GM23338 (cell line): ENCODE measurements around the gene CLEC2D. TPM values are rescaled to one million over a fixed set of nuclear protein-coding genes. Genes with fewer than 3 reads are reported as not detected.

ENCODE experiments used
- ATAC-seq: fragments of 200-7000 bp; cut with Tn5 transposase; 3 replicates; pipeline ENCODE4 v1.9.1; 2020
- DNase-seq: peaks from one replicate; pipeline ENCODE4 v3.0.0-alpha.2; 2015; ENCODE audit warnings: low spot score
- H2AFZ ChIP-seq: fragments of 200-600 bp; sonication (generic); 2 replicates; pipeline ENCODE4 v1.8.0; 2016; ENCODE audit warnings: antibody characterized with exemption, mild to moderate bottlenecking, moderate library complexity
- H3F3A ChIP-seq: fragments of 200-600 bp; sonication (generic); replicated peaks from 2 replicates; pipeline ENCODE4 v1.8.0; 2017; ENCODE audit warnings: antibody characterized with exemption, mixed run types, low read depth
- H3K27ac ChIP-seq: fragments of 200-600 bp; sonication (generic); 2 replicates; pipeline ENCODE4 v1.6.1; 2016; ENCODE audit warnings: low read depth
- H3K27me3 ChIP-seq: fragments of 200-600 bp; sonication (generic); 2 replicates; pipeline ENCODE4 v1.8.0; 2016; ENCODE audit warnings: mild to moderate bottlenecking, mixed run types, moderate library complexity; ENCODE audit not compliant: insufficient read depth
- H3K36me3 ChIP-seq: fragments of 200-600 bp; sonication (generic); 2 replicates; pipeline ENCODE4 v1.8.0; 2016; ENCODE audit warnings: mild to moderate bottlenecking; ENCODE audit not compliant: insufficient read depth
- H3K4me1 ChIP-seq: fragments of 200-600 bp; sonication (generic); 2 replicates; pipeline ENCODE4 v1.8.0; 2016; ENCODE audit warnings: mild to moderate bottlenecking, moderate library complexity; ENCODE audit not compliant: insufficient read depth
- H3K4me2 ChIP-seq: fragments of 200-600 bp; sonication (generic); 2 replicates; pipeline ENCODE4 v1.7.1; 2017; ENCODE audit warnings: mixed run types
- H3K4me3 ChIP-seq: fragments of 200-600 bp; sonication (generic); 2 replicates; pipeline ENCODE4 v1.6.1; 2016; ENCODE audit warnings: mixed run types
- H3K79me2 ChIP-seq: fragments of 200-600 bp; sonication (generic); replicated peaks from 2 replicates; pipeline ENCODE4 v1.8.0; 2017; ENCODE audit warnings: mild to moderate bottlenecking; ENCODE audit not compliant: insufficient read depth
- H3K9me2 ChIP-seq: fragments of 200-600 bp; sonication (generic); 2 replicates; pipeline ENCODE4 v1.8.0; 2017; ENCODE audit not compliant: insufficient read depth
- H4K20me1 ChIP-seq: fragments of 200-600 bp; sonication (generic); replicated peaks from 2 replicates; pipeline ENCODE4 v1.8.0; 2017; ENCODE audit warnings: mild to moderate bottlenecking; ENCODE audit not compliant: insufficient read depth
- H3K27ac Mint-ChIP-seq: 2 replicates; pipeline ENCODE4 v1.8.0; 2020; ENCODE audit warnings: inconsistent platforms, mild to moderate bottlenecking, moderate library complexity, mixed read lengths
- H3K27me3 Mint-ChIP-seq: 3 replicates; pipeline ENCODE4 v1.8.0; 2022; ENCODE audit warnings: low read depth, mild to moderate bottlenecking, moderate library complexity, mixed read lengths, inconsistent platforms; ENCODE audit not compliant: insufficient read depth, poor library complexity
- H3K36me3 Mint-ChIP-seq: 3 replicates; pipeline ENCODE4 v1.8.0; 2021; ENCODE audit warnings: low read depth, mild to moderate bottlenecking, inconsistent platforms, moderate library complexity, mixed read lengths
- H3K4me1 Mint-ChIP-seq: 3 replicates; pipeline ENCODE4 v1.8.0; 2020; ENCODE audit warnings: mild to moderate bottlenecking, inconsistent platforms, mixed read lengths
- H3K4me3 Mint-ChIP-seq: 3 replicates; pipeline ENCODE4 v1.8.0; 2021; ENCODE audit warnings: moderate library complexity, mild to moderate bottlenecking, inconsistent platforms, mixed read lengths
- H3K9me3 Mint-ChIP-seq: 3 replicates; pipeline ENCODE4 v1.8.0; 2020; ENCODE audit warnings: moderate library complexity, mild to moderate bottlenecking, inconsistent platforms, mixed read lengths
- CTCF ChIP-seq, 2 experiments: fragments of 200-600 bp in 1 of 2; sonication (generic) in 1 of 2; conservative IDR thresholded peaks; 2 replicates each; pipeline versions ENCODE4 v1.5.1 to v1.6.1; 2016 to 2017; ENCODE audit warnings: antibody characterized with exemption in 2 of 2, low read depth in 2 of 2, mild to moderate bottlenecking in 2 of 2, moderate library complexity in 1 of 2
- EZH2 ChIP-seq: fragments of 200-600 bp; sonication (generic); IDR thresholded peaks from one replicate; pipeline ENCODE4 v1.8.0; 2017; ENCODE audit warnings: antibody characterized with exemption, mild to moderate bottlenecking, low read depth; ENCODE audit not compliant: unreplicated experiment
- EZH2phosphoT487 ChIP-seq: fragments of 200-600 bp; sonication (generic); IDR thresholded peaks from one replicate; pipeline ENCODE4 v1.8.1; 2018; ENCODE audit warnings: antibody characterized with exemption; ENCODE audit not compliant: unreplicated experiment
- JUNB ChIP-seq: IDR thresholded peaks from one replicate; pipeline ENCODE4 v1.6.1; 2016; ENCODE audit warnings: antibody characterized with exemption; ENCODE audit not compliant: unreplicated experiment
- REST ChIP-seq: IDR thresholded peaks from one replicate; pipeline ENCODE4 v1.6.1; 2018; ENCODE audit warnings: antibody characterized with exemption; ENCODE audit not compliant: unreplicated experiment
- STAT1 ChIP-seq: IDR thresholded peaks from one replicate; pipeline ENCODE4 v1.6.1; 2016; ENCODE audit warnings: antibody characterized with exemption; ENCODE audit not compliant: unreplicated experiment
- ZNF462 ChIP-seq: fragments of 250-450 bp; sonication (Bioruptor Pico); IDR thresholded peaks from 2 replicates; pipeline ENCODE4 v1.5.0; 2020; ENCODE audit warnings: mild to moderate bottlenecking, moderate library complexity
- polyA plus RNA-seq: library from polyadenylated mRNA; unstranded; fragments of >200 nt; fragmentation: Nextera tagmentation; extraction: Ambion mirVana; gene quantifications from 2 replicates; pipeline ENCODE4 v1.2.1, GENCODE V29; 2016
- total RNA-seq: library from RNA; depleted of rRNA; stranded (reverse); fragments of >200 nt; shearing (Covaris generic); gene quantifications from 2 replicates; pipeline ENCODE4 v1.2.3, GENCODE V29; 2014
- TF ChIP-seq, protein P1 (sequence below): IDR thresholded peaks from 2 replicates; pipeline ENCODE4 v1.6.1; 2016; ENCODE audit warnings: antibody characterized with exemption

Gene CLEC2D
- total and polyA plus RNA-seq, 2 experiments from 2014 or later = 6.9 to 7.1 TPM

DNA sequence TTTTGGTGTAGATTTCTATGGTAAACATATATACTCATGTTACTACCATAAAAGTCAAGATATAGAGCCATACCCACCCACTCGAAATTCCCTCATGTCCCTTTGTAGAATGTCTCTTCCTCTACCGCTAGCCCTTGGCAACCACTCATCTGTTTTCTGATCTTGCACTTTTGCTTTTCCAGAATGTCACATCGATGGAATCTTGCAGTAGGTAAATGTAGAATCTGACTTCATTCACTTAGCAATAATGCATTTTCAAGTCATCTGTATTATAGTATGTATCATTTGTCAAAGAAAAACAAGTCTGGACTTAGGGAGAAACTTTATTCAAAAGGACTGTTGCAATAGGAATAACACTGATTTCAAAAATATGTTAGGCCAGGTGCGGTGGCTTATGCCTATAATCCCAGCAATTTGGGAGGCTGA, 19.3 kb upstream of the CLEC2D start:
- no peaks in the 10 kb centered on the region; the same call in 1 of the 2 replicates for H3F3A ChIP-seq
- Mint-ChIP-seq H3K4me3 (peak overlapping the region; percentile 32; the same call in 2 of the 3 replicates), H3K27me3 (peaks cover 8% of the 10 kb centered on the region), H3K9me3 (peaks cover 2% of the 10 kb centered on the region; the same call in 2 of the 3 replicates), H3K36me3 (peaks cover 13% of the 10 kb centered on the region), H3K4me1 (peaks cover 38% of the 10 kb centered on the region), H3K27ac (no peak overlapping the region)
- ATAC-seq (no peak), DNase-seq (no peak)
- H3K36me3 ChIP-seq = no peaks in the 10 kb centered on the region; the same call in 1 of the 2 replicates
- no peak for TF ChIP-seq CTCF (conservative IDR thresholded peaks at IDR 0.05; ENCODE audit: low read depth in 2 of 2)
- no peak for TF ChIP-seq STAT1
- no peak for TF ChIP-seq ZNF462 (CRISPR knock-in tag)
- no peak for TF ChIP-seq JUNB
- no peak for TF ChIP-seq EZH2phosphoT487
- TF ChIP-seq, protein P1, sequence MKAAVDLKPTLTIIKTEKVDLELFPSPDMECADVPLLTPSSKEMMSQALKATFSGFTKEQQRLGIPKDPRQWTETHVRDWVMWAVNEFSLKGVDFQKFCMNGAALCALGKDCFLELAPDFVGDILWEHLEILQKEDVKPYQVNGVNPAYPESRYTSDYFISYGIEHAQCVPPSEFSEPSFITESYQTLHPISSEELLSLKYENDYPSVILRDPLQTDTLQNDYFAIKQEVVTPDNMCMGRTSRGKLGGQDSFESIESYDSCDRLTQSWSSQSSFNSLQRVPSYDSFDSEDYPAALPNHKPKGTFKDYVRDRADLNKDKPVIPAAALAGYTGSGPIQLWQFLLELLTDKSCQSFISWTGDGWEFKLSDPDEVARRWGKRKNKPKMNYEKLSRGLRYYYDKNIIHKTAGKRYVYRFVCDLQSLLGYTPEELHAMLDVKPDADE = no peak
- TF ChIP-seq EZH2 = no peak
- no peak for TF ChIP-seq REST
- H3K4me1 ChIP-seq = peaks cover 42% of the 10 kb centered on the region
- H3K27me3 ChIP-seq = no peaks in the 10 kb centered on the region
- no peak overlapping the region for H2AFZ ChIP-seq
- H3K9me2 ChIP-seq = no peaks in the 10 kb centered on the region
- peak overlapping the region; percentile 81 for H3K4me3 ChIP-seq
- peaks cover 32% of the 10 kb centered on the region for H3K79me2 ChIP-seq
- H4K20me1 ChIP-seq = no peaks in the 10 kb centered on the region
- peak overlapping the region; percentile 88 for H3K4me2 ChIP-seq
- H3K27ac ChIP-seq = peak overlapping the region; percentile 75; the same call in 1 of the 2 replicates
